Dermis microvascular lymphatic vessel endothelial cell (primary cell): ENCODE results near the gene TFDP1. TPM values are rescaled to one million over a fixed set of nuclear protein-coding genes. Genes with fewer than 3 reads are reported as not detected.

Experiments
- DNase-seq, 2 donors: peaks; one replicate each; pipeline versions ENCODE4 v3.0.0 to v3.0.0-alpha.2; 2010; ENCODE audit warnings: low read depth in 2 of 2
- total RNA-seq: library from RNA; depleted of rRNA; stranded (reverse); fragments of >200 nt; gene quantifications from 2 replicates; pipeline ENCODE4 v1.2.1, GENCODE V29; 2014

TFDP1 gene
- total RNA-seq, 1 donor from 2014 or later: 48.0 TPM

DNA sequence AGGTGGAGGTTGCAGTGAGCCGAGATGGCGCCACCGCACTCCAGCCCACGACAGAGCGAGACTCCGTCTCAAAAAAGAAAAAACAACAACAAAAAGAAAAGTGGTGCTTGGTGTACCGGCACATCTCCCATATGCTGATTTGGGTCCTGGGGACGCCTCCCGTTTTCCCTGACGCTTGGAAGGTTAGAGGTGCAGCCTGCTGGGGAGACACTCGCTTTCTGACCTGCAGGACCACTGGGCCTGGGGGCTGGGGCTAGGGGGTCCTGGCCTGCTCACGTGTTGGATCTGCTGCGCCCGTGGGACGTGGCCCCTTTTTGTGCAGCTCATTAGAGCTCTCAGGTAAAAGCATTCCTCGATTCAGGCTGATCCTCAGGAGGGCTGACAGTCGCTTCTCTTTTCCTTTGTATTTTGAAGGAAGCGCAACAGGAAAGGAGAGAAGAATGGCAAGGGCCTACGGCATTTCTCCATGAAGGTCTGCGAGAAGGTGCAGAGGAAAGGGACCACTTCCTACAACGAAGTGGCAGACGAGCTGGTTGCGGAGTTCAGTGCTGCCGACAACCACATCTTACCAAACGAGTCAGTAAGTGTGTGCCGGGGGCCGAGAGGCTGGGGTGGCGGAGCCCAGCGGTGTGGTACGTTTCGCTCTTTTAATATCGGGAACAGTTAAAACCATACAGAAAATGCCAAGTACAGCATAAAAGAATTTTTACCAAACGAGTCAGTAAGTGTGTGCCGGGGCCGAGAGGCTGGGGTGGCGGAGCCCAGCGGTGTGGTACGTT lies 48.3 kb downstream of the TFDP1 start:
- no peak for DNase-seq

DNA sequence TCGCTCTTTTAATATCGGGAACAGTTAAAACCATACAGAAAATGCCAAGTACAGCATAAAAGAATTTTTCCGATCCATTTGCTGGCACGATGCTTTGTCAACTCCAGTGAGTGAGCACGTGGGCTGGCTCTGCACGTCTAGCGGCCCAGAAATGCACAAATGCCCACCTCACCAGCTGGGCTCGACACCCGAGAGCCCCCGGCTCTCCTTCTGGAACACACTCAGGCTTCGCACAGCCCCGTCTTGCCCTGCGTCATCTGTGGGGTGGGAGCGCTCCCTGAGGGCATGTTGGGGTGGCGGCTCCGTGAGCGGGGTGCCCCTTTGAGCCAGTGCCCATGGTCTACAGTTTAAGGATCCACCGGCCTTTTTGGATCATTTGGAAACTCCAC lies 48.9 kb downstream of the TFDP1 start:
- DNase-seq: no peak

DNA sequence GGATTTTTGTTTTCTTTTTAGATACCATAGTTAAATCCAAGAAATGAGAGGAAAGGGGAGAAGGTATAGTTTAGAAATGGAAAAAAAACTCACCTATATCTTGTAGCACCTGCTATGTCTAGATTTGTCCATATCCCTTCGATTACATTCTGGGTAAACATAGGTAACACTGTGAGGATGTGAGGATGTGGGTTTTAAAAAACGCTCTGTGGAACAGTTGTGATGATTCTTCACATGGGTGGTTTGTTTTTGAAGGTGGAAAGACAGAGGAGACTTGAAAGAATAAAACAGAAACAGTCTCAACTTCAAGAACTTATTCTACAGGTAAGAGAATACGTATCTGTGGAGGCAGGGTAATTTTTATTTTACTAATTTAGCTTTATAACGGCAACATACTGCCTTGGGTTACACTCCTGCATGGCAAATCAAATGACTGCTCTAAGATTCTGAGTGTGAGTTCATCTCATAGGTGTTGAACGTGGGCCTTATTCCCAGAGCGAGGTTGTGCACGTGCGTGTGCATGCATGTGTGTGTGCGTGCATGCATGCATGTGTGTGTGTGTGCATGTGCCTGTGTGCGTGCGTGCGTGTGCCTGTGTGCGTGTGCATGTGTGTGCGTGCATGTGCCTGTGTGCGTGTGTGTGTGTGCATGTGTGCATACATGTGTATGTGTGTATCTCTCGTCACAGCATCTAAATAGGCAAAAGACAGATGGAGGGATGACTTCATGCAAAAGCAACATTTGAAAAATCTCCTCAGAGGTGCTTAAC lies 49.9 kb downstream of the TFDP1 start:
- DNase-seq: no peak

DNA sequence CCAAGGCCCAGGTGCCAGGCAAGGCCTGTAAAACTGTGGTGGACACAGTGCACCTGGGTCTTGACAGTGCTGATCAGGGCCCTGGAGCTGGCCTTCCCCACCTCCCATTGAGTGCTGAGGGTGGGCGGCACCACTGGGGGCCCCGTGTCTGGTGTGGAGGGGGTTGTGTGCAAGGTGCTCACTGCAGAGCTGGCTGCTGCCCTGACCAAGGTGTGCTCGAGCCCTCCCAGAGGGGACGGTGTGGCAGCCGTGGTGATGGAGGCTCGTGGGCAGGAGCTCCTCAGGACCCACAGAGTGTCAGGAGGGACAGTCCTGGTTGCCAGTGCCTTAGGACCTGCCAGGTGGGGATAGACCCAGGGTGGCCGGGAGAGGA lies 50.5 kb downstream of the TFDP1 start:
- DNase-seq: no peak

DNA sequence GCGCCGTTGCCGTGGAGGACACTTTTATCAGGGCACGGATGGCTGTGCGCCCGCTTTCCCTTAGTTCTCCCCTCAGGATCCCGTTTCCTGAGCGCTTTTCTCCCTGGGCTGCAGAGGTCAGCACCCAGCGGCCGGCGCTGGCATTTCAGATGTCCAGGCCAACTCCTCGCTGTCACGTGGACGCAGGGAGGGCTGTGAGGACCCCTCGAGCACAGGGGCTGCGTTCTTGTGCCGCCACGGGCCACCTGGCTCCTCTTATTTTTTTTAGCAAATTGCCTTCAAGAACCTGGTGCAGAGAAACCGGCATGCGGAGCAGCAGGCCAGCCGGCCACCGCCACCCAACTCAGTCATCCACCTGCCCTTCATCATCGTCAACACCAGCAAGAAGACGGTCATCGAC lies 51.2 kb downstream of the TFDP1 start:
- no peak for DNase-seq

DNA sequence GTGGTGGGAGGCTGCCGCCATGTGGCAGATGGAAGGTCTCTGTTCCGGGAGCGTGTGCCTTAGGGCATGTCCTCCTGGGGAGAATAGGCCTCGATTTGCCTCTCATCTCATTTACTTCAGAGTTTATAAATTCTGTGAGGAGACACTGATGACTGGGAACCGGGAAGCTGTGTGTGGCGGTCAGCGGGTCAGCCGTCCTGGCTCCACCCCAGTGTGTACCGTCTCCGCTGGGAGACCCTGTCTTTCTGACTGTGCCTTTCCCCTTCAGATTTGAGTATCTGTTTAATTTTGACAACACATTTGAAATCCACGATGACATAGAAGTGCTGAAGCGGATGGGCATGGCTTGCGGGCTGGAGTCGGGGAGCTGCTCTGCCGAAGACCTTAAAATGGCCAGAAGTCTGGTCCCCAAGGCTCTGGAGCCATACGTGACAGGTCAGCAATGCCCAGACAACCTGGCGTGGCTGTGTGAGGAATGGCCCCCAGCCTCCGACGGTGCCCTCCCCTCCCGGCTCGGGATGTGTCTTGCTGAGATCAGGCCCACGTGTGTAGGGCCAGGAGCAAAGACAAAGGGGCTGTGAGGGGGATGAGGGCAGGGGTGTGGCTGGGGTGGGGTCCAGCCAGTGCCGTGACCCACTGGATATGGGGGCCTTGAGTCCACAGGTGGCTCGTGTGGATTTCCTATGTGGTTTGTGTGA lies 51.9 kb downstream of the TFDP1 start:
- no peak for DNase-seq

DNA sequence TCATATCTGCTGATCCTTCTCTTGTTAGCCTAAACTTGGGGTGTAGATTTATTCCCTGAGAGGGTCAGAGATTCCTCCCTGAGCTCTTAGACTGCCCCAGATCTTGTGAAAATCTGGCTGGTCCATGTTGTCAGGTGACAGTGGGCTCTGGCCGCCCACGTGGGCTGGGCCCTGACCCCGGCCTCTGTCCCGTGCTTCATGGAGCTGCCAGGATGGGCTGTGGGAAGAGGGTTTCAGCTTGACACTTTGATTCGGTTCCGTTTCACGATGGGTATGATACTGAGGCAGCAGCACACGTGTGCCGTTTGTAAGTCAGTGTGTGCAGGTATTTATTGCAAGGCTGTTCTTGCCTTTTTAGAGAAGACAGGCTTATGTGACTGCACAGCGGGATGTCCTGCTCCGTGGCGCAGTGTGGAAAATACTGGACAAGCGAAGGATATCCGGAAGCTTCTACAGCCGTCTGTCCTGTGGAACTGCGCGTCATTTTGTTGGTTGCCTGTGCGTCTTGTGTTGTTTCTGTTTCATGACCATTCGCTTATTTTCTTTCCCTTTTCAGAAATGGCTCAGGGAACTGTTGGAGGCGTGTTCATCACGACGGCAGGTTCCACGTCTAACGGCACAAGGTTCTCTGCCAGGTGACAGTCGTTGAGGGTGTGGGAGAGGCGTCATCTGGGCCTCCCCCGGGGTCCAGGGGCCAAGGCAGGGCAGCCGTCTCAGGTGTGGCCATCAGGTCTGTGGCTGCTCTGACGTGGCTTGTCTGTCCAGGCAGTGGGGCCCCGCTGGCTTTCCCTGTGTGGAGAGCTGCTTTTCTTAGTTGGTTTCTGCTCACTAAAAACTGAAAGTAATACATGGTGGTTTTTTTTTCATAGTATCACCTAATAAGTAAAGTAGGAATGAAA lies 53.0 kb downstream of the TFDP1 start:
- DNase-seq: no peak

DNA sequence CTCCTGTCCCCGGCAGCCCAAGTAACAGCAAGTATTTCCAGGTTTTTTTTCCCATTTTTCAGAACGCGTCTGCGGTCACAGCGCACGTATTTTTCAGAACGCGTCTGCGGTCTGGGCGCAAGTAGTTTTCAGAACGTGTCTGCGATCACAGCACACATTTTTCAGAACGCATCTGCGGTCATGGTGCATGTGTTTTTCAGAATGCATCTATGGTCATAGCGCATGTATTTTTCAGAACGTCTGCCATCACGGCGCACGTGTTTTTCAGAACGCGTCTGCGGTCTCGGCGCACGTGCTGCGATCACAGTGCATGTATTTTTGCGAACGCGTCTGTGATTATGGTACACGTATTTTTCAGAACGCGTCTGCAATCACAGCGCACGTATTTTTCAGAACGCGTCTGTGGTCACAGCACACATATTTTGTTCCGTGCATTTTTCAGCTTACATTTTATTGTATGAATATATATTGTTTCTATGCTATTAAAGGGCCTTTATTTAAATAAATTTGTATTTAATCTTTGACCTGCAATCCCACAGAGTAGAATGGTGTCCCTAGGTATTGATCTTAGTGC lies 53.7 kb downstream of the TFDP1 start:
- no peak for DNase-seq

DNA sequence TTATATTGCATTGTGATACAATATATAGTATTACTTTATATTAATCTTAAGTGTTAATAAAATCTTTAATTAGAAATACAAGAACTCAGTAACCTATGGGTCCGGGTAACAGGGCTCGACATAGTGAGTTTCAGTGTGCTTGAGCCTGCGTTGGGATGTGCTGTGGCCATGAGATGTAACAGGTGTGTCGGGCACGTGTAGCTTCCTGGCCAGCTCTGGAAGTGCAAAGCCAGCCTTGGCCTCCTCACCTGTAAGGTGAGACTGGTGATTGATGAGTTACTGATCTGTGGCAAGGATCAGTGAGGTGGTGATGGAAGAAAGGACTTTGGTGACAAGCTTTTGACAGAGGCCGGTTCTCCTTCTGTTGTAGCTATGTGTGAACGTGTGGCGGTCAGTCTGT lies 54.3 kb downstream of the TFDP1 start:
- DNase-seq: no peak

DNA sequence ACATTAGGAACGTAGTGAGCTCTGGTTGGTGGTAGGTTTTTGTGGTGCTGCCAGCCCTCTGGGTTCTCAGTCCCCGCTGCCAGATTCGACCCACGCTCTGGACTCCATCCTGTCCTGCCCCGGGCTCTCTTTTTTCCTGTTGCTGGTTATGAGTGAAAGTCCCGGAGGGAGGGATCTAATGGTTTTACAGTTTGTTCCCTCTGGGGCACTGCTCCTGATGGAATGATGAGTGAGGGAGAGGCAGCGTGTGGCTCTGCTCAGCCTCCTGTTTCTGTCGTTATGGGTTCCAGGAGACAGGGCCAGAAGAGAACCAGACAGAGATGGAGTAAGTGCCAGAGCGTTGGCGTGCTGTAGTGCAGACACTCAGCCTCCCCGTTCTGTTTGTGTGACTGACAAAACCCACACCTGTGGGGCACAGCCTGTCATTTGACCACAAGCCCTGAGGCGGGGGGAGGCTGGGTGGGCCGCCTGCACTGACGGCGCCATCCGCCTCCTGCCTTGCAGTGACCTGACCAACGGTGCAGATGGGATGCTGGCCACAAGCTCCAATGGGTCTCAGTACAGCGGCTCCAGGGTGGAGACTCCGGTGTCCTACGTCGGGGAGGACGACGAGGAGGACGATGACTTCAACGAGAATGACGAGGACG lies 55.2 kb downstream of the TFDP1 start:
- DNase-seq: no peak

DNA sequence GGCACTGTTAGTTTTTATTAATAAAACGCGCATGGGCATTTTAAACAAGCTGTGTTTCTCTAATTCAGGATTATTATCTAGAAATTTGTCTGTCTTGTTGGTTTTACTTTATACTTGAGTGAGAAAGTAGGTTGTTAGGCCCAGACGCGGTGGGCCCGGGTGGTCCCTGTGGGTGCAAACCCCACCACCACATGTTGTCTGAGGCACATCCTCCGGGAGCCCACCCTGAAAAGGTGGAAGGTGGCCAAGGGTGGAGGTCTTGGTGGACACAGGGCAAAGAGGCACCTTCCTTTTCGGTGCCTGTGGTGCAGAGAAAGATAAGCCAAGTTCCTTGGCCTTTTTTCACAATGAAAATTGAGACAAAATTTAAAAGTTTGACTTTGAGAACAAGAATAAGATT lies 56.9 kb downstream of the TFDP1 start:
- DNase-seq: no peak

DNA sequence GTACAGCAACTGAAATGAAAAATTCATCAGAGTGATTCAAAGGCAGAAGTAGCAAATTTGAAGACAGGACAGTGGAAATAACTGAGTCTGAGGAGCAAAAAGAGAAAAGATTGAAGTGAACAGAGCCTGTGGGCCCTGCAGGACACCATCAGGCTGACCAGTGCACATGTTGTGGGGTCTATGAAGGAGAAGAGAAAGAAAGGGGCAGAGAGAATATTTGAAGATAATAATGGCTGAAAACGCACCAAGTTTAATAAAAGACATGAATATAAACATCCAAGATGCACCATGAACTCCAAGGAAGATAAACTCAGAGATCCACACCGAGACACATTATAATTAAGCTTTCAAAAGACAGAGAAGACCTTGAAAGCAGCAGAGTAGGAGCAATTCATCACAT lies 58.0 kb downstream of the TFDP1 start:
- no peak for DNase-seq

DNA sequence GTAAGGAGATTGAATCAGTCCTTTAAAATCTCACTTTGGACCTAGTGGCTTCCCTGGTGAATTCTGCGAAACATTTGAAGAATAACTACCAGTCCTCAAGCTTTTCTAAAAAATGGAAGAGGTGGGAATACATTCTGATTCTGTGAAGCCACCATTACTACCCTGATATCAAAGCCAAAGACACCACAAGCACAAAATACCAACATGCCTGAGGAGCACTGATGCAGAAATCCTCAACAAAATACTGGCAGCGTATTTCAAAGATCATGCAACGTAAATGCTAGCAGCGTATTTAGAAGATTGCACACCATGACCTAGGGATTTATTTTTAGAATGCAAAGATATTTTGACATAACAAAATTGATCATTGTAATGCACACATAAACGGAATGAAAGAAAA lies 59.0 kb downstream of the TFDP1 start:
- no peak for DNase-seq

DNA sequence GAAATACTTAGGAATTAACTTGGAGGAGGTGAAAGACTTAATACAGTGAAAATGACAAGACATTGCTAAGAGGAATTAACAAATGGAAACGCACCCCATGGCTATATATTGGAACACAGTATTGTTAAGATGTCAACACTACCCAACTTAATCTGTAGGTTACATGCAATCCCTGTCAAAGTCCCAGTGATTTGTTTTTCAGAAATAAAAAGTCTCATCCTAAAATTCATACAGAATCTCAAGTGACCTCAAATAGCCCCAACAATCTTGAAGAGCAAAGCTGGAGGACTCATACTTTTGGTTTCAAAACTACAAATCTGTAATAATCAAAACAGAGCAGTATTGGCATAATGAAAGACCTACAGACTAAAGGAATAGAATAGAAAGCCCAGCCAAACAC lies 60.2 kb downstream of the TFDP1 start:
- DNase-seq: no peak

DNA sequence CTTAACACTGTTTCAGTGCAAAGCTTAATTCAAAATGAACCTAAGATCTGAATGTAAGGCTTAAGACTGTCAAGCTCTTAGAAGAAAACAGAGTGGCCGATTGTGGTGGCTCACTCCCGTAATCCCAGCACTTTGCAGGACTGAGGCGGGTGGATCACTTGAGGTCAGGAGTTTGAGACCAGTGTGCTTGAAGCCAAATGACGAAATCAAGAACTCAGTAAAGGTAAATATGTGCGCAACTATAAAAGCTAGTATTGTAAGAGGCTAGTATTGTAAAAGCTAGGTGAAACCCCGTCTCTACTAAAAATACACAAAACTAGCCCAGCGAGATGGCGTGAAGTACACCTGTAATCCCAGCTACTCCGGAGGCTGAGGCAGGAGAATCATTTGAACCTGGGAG lies 60.8 kb downstream of the TFDP1 start:
- no peak for DNase-seq

DNA sequence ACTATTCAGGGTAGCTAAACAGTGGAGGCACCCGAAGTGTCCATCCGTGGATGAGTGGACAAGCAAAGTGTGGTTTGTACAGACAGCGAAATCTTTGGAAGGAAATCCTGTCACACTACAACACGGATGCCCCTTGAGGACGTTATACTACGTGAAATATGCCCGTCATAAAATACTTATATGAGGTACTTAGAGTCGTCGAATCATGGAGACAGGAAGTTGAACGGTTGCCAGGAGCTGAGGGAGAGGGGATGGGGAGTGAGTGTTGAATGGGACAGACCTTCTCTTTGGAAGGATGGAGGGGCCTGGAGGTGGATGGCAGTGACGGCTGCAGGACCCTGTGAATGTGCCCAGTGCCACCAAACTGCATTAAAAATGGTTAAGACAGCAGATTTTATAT lies 61.8 kb downstream of the TFDP1 start:
- peak in 1 of 2 donors; percentile 11 for DNase-seq

DNA sequence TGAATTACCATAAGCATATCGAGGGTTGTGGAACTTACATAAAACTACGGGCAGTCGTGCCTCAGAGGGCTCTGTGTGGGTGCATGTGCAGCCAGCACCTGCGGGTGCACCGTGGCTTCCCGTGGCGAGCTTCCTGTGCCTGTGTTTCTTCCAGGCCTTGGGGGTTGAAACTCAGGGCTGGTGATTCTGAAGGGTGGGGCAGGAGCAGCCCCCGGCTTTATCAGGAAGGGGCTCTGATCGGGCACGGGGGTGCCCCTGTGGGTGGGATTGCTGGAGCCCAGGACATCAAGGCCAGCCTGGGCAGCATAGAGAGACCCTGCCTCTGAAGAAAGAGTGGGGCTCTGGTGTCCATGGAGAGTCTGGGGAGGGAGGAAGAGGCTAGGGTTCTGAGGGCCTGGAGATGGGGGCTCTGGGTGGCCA lies 62.4 kb downstream of the TFDP1 start:
- no peak for DNase-seq

DNA sequence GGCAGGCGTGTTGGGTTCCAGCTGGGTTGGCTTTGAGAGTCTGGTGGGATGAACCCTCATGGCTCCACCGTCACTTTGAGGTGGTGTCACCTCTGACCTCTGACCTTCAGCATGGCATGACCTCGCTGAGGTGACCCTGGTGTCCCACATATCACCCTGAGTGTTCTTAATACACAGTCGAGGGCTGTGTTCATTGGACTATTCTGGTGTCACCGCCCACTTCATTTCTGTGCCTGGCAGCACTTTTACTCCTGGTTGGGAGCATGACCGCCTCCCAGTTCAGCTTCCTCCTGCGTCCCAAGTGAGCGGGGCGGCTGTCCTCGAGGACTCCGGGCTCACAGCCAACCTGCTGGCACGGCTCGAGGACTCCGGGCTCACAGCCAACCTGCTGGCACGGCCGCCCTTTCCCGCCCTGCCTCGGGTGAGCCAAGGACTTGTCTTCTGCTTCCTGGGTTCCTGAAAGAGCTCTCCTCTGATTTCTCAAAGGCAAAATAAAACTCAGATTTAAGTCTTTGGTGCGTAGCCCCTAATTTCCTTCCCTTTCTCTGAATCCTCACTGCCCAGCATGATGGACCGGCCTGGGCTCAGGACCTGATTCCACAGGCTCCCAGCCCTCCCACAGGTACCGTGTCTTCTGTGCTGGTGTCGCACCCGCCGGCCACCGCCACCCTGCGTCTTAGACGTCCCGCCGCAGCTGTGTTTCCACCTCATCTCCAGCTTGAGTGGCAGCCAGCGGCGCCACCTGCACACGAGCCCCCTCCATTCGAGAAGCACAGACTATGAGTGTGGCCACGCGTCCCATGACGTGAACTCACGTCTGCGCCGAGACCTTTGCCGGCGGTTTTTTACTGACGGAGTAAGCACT lies 63.0 kb downstream of the TFDP1 start:
- peak; percentile 31 to 46 for DNase-seq

DNA sequence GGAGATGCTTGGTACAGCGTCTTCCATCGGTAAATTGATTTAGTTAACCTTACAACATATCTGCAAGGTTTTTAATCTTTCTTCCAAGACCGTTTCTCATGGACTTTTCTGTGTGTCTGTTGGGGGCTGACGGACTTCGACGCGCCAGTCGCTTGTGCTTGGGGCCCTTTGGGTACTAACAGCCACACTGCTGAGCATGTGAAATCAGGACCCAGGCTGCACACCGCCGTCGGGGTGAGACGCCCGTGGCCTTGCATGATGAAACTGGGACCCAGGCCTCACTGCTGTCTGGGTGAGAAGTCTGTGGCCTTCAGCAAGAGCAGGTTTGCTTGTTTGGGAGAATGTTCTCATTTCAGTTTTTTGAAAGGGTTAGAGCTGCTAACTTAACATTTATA lies 63.7 kb downstream of the TFDP1 start:
- DNase-seq: no peak

DNA sequence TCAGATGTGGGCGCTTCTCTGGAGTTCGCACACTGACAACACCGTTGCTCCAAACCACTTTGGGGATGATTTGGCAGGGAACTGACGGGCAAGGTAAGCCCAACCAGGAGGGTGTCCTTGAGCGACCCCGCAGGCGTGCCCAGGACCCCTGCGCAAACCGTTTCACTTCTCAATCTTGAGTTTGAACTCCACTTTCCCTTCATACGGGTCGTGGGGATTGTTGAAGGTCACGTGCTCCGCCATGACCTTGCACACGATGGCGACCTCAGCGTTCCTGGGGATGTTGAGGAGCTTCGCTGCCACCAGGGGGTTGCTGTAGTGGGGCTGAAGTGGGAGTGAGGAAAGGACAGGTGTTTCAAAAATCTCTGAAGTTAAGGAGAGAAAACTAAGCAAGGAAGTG lies 64.7 kb downstream of the TFDP1 start:
- DNase-seq: no peak
